ENCODE measurements around the gene RFLNA. TPM values are rescaled to one million over a fixed set of nuclear protein-coding genes. Genes with fewer than 3 reads are reported as not detected.

Gene RFLNA
- total RNA-seq, 1 experiment from 2014 or later = 10.6 TPM

DNA sequence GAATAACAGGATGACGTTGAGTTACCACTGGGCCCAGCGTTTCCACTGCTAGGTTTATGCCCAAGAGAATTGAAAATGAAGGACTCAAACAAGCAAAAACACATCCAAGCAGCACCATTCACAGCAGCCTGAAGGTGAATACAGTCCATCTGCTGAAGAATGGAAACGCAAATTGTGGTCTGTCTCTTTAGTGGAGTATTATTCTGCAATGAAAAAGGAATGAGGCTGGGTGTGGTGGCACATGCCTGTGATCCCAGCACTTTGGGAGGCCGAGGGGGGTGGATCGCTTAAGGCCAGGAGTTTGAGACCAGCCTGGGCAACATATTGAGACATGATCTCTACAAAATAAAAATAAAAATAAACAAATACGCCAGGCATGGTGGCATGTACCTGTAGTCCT is 41.9 kb upstream of the RFLNA start:
- Histone ChIP-seq H3K27me3 (ENCODE audit: insufficient read depth, low read length) (no peaks in the 10 kb centered on the region), H4K5ac (ENCODE audit: insufficient read length, low read depth, low read length) (no peak overlapping the region), H2BK15ac (ENCODE audit: low read depth, low read length) (no peak overlapping the region), H4K8ac (replicated peaks; ENCODE audit: insufficient read length, low read depth, low read length) (no peak overlapping the region), H2BK12ac (ENCODE audit: insufficient read length, low read depth, low read length) (no peak overlapping the region), H3K4me2 (ENCODE audit: insufficient read depth, insufficient read length, low read length) (no peak overlapping the region), H3K14ac (ENCODE audit: insufficient read depth, low read length) (no peak overlapping the region), H3T11ph (ENCODE audit: low read length) (no peak overlapping the region), H3K79me1 (ENCODE audit: insufficient read depth, low read depth, low read length, poor library complexity, severe bottlenecking) (no peaks in the 10 kb centered on the region), H3K9me3 (ENCODE audit: control insufficient read depth, low read depth, low read length) (no peaks in the 10 kb centered on the region), H4K20me1 (ENCODE audit: control insufficient read depth, insufficient read depth, insufficient read length) (no peaks in the 10 kb centered on the region), H2BK5ac (ENCODE audit: insufficient read length, low read length) (no peak overlapping the region), H3K4ac (ENCODE audit: low read depth, low read length) (no peak overlapping the region), H2BK120ac (ENCODE audit: low read depth, low read length, poor library complexity, severe bottlenecking) (no peak overlapping the region), H3K9ac (ENCODE audit: extremely low read depth, insufficient read length, low read length) (no peak overlapping the region), H4K91ac (ENCODE audit: insufficient read length, low read depth, low read length) (no peak overlapping the region), H3K27ac (ENCODE audit: insufficient read length, low read depth, low read length) (no peak overlapping the region), H3K79me2 (ENCODE audit: insufficient read depth, low read length) (no peaks in the 10 kb centered on the region), H3K18ac (ENCODE audit: insufficient read length, low read depth, low read length) (no peak overlapping the region), H3K23ac (ENCODE audit: insufficient read length, low read depth, low read length) (no peak overlapping the region), H3K4me1 (ENCODE audit: insufficient read depth, low read length) (peaks cover 5% of the 10 kb centered on the region), H3K23me2 (ENCODE audit: insufficient read length, low read depth, low read length, poor library complexity, severe bottlenecking) (no peaks in the 10 kb centered on the region), H3K56ac (ENCODE audit: insufficient read length, low read depth, low read length) (no peak overlapping the region), H2AK5ac (ENCODE audit: insufficient read length, low read length) (no peak overlapping the region), H2AFZ (ENCODE audit: low read length) (no peak overlapping the region), H2BK20ac (ENCODE audit: low read depth, low read length, poor library complexity, severe bottlenecking) (no peak overlapping the region)
- Mint-ChIP-seq H3K27me3 (ENCODE audit: low read depth) (peaks cover 15% of the 10 kb centered on the region), H3K9me3 (no peaks in the 10 kb centered on the region), H3K27ac (no peak overlapping the region), H3K4me3 (no peak overlapping the region), H3K36me3 (ENCODE audit: insufficient read depth in 1 of 3, low read depth in 3 of 3) (no peaks in the 10 kb centered on the region), H3K4me1 (peaks cover 14 to 17% of the 10 kb centered on the region in 2 experiments)
- no peak for DNase-seq
- TF ChIP-seq, protein P1, sequence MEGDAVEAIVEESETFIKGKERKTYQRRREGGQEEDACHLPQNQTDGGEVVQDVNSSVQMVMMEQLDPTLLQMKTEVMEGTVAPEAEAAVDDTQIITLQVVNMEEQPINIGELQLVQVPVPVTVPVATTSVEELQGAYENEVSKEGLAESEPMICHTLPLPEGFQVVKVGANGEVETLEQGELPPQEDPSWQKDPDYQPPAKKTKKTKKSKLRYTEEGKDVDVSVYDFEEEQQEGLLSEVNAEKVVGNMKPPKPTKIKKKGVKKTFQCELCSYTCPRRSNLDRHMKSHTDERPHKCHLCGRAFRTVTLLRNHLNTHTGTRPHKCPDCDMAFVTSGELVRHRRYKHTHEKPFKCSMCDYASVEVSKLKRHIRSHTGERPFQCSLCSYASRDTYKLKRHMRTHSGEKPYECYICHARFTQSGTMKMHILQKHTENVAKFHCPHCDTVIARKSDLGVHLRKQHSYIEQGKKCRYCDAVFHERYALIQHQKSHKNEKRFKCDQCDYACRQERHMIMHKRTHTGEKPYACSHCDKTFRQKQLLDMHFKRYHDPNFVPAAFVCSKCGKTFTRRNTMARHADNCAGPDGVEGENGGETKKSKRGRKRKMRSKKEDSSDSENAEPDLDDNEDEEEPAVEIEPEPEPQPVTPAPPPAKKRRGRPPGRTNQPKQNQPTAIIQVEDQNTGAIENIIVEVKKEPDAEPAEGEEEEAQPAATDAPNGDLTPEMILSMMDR (conservative IDR thresholded peaks at IDR 0.05) = no peak
- no CpG with 5 or more reads among the region's 6 CpGs for WGBS (ENCODE audit: extremely low coverage, insufficient read length, low lambda C conversion rate)
